Smooth muscle cell (in vitro differentiated cells): ENCODE measurements around the gene AIRE. TPM values are rescaled to one million over a fixed set of nuclear protein-coding genes. Genes with fewer than 3 reads are reported as not detected.

Source experiments
- DNase-seq: peaks from one replicate; lab custom pipeline; 2025; ENCODE audit not compliant: unreplicated experiment; lab: John Stamatoyannopoulos, UW
- H2AFZ ChIP-seq: fragments of 200-600 bp; sonication (generic); 2 replicates; pipeline ENCODE4 v1.6.0; 2016; ENCODE audit warnings: antibody characterized with exemption, low read depth, mild to moderate bottlenecking
- H3F3A ChIP-seq: fragments of 200-600 bp; sonication (generic); 2 replicates; pipeline ENCODE4 v1.6.0; 2017; ENCODE audit warnings: antibody characterized with exemption, low read depth
- H3K27ac ChIP-seq: fragments of 200-600 bp; sonication (generic); 2 replicates; pipeline ENCODE4 v1.5.1; 2016; ENCODE audit warnings: low read depth, mild to moderate bottlenecking
- H3K27me3 ChIP-seq: fragments of 200-600 bp; sonication (generic); 2 replicates; pipeline ENCODE4 v1.6.1; 2016; ENCODE audit warnings: low read depth, mild to moderate bottlenecking
- H3K36me3 ChIP-seq: fragments of 200-600 bp; sonication (generic); 2 replicates; pipeline ENCODE4 v1.5.1; 2016; ENCODE audit warnings: low read depth
- H3K4me1 ChIP-seq: fragments of 200-600 bp; sonication (generic); 2 replicates; pipeline ENCODE4 v1.5.1; 2016; ENCODE audit warnings: low read depth
- H3K4me2 ChIP-seq: fragments of 200-600 bp; sonication (generic); 2 replicates; pipeline ENCODE4 v1.6.0; 2016; ENCODE audit warnings: mild to moderate bottlenecking
- H3K4me3 ChIP-seq: fragments of 200-600 bp; sonication (generic); 2 replicates; pipeline ENCODE4 v1.5.1; 2016; ENCODE audit warnings: mild to moderate bottlenecking
- H3K79me2 ChIP-seq: fragments of 200-600 bp; sonication (generic); 2 replicates; pipeline ENCODE4 v1.6.0; 2016; ENCODE audit warnings: low read depth, mild to moderate bottlenecking
- H3K9ac ChIP-seq: fragments of 200-600 bp; sonication (generic); 2 replicates; pipeline ENCODE4 v1.6.0; 2016; ENCODE audit warnings: low read depth
- H3K9me3 ChIP-seq: fragments of 200-600 bp; sonication (generic); replicated peaks from 2 replicates; pipeline ENCODE4 v1.5.1; 2016; ENCODE audit warnings: low read depth
- H4K20me1 ChIP-seq: fragments of 200-600 bp; sonication (generic); 2 replicates; pipeline ENCODE4 v1.6.0; 2016; ENCODE audit warnings: low read depth
- WGBS: methylation state at CpG from one replicate; pipeline ENCODE4 v1.1.7; 2016; ENCODE audit warnings: low lambda C conversion rate; 5-methylcytosine and 5-hydroxymethylcytosine counted together
- polyA plus RNA-seq: library from polyadenylated mRNA; unstranded; fragments of >200 nt; fragmentation: Nextera tagmentation; extraction: Ambion mirVana; gene quantifications from 2 replicates; pipeline ENCODE4 v1.2.1, GENCODE V29; 2016
- total RNA-seq: library from RNA; depleted of rRNA; stranded (reverse); fragments of >200 nt; gene quantifications from 2 replicates; pipeline ENCODE4 v1.2.3, GENCODE V29; 2014
- TF ChIP-seq, protein P1 (sequence below): fragments of 200-600 bp; sonication (generic); IDR thresholded peaks from 2 replicates; pipeline ENCODE4 v1.5.1; 2017; ENCODE audit warnings: borderline replicate concordance, mild to moderate bottlenecking, antibody characterized with exemption; ENCODE audit not compliant: insufficient read depth, poor library complexity, severe bottlenecking

AIRE gene
- total and polyA plus RNA-seq, 2 experiments from 2014 or later, result 0.27 to 1.1 TPM

DNA sequence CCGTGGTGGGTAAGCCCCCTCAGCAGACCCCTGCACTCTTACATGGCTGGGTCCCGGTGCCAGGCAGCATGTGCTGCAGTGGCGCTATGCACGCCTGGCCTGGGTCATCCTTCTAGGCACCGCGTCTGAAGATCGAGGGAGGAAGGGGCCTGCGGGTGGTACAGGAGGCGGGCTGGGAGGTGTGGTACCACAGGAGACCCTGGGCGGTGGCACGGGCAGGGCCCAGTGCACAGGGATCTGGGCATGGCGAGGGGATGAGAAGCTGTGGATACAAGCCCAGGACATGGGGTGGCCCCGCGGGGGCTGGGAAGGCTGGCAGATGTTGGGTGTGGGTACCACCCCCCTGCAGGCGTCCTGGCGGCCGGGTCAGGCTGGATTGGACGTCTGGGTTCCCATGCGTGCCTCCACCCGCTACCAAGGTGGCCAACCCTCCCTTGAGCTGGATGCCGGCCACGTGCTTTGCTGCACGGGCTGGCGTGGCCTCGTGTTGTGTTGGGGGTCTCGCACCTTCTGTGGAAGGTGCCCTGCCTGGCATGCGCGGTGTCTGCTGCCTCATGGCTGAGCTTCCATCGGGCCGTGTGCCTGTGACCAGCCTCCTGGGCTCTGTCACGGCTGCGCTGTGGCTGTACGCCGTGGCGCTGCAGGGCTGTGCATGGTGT, 33.9 kb downstream of the AIRE start:
- H4K20me1 ChIP-seq, result no peaks in the 10 kb centered on the region
- no peaks in the 10 kb centered on the region for H3K4me1 ChIP-seq
- no peaks in the 10 kb centered on the region for H3K27me3 ChIP-seq
- no peak overlapping the region for H3K9ac ChIP-seq
- no peak for DNase-seq
- H3K79me2 ChIP-seq, result no peaks in the 10 kb centered on the region
- H3F3A ChIP-seq, result no peaks in the 10 kb centered on the region
- no peaks in the 10 kb centered on the region for H3K9me3 ChIP-seq
- H3K27ac ChIP-seq, result no peak overlapping the region
- TF ChIP-seq, protein P1, sequence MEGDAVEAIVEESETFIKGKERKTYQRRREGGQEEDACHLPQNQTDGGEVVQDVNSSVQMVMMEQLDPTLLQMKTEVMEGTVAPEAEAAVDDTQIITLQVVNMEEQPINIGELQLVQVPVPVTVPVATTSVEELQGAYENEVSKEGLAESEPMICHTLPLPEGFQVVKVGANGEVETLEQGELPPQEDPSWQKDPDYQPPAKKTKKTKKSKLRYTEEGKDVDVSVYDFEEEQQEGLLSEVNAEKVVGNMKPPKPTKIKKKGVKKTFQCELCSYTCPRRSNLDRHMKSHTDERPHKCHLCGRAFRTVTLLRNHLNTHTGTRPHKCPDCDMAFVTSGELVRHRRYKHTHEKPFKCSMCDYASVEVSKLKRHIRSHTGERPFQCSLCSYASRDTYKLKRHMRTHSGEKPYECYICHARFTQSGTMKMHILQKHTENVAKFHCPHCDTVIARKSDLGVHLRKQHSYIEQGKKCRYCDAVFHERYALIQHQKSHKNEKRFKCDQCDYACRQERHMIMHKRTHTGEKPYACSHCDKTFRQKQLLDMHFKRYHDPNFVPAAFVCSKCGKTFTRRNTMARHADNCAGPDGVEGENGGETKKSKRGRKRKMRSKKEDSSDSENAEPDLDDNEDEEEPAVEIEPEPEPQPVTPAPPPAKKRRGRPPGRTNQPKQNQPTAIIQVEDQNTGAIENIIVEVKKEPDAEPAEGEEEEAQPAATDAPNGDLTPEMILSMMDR, result no peak
- WGBS, result 98% methylated on average over 35 of the region's 35 CpGs
- H3K36me3 ChIP-seq, result no peaks in the 10 kb centered on the region
- no peak overlapping the region for H3K4me2 ChIP-seq
- H2AFZ ChIP-seq, result no peak overlapping the region
- H3K4me3 ChIP-seq, result no peak overlapping the region

DNA sequence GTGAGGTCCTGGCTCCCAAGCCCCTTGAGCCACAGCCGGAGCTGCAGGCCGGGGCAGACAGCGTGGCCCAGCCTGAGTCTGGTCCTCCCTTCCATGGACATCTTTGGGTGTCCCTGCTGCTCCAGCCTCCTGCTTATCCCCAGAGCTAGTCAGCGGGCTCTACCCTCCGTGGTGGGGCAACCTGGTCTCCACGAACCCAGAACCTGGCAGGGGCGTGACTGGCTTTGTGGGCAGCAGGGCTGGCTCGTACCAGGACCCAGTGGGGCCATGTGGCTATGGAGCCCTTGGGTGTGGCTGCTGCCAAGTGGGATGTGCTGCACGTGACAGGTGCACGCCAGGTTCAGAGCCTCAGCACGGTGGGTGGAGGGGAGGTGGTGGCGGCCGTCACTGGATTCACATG, 35.2 kb downstream of the AIRE start:
- Histone ChIP-seq H2AFZ (no peak overlapping the region), H4K20me1 (no peaks in the 10 kb centered on the region), H3K79me2 (no peaks in the 10 kb centered on the region), H3K4me2 (no peak overlapping the region), H3K36me3 (no peaks in the 10 kb centered on the region), H3K27me3 (no peaks in the 10 kb centered on the region), H3K9me3 (no peaks in the 10 kb centered on the region), H3K27ac (no peak overlapping the region), H3F3A (no peaks in the 10 kb centered on the region), H3K4me3 (no peak overlapping the region), H3K9ac (no peak overlapping the region), H3K4me1 (no peaks in the 10 kb centered on the region)
- TF ChIP-seq, protein P1, result no peak
- no peak for DNase-seq
- 96% methylated on average over 11 of the region's 13 CpGs for WGBS

GRCh38 chr21:44321846-44322450, 36.3 kb downstream of the AIRE start:
- Histone ChIP-seq H3K79me2 (no peaks in the 10 kb centered on the region), H4K20me1 (no peaks in the 10 kb centered on the region), H3K4me3 (no peak overlapping the region), H3K4me1 (no peaks in the 10 kb centered on the region), H3F3A (no peaks in the 10 kb centered on the region), H3K27ac (no peak overlapping the region), H3K4me2 (no peak overlapping the region), H2AFZ (no peak overlapping the region), H3K36me3 (no peaks in the 10 kb centered on the region), H3K9me3 (no peaks in the 10 kb centered on the region), H3K27me3 (no peaks in the 10 kb centered on the region), H3K9ac (no peak overlapping the region)
- WGBS, result 98% methylated on average over 23 of the region's 23 CpGs
- TF ChIP-seq, protein P1, result no peak
- DNase-seq, result no peak
